Prostate gland (tissue), 2 donors: ENCODE results near the gene PIGU. TPM values are rescaled to one million over a fixed set of nuclear protein-coding genes. Genes with fewer than 3 reads are reported as not detected.

ENCODE experiments used
- DNase-seq: peaks from one replicate; pipeline ENCODE4 v3.0.0-alpha.2; 2019; ENCODE audit warnings: low spot score
- H3K27ac ChIP-seq, 2 donors: fragments of 200-600 bp; sonication (generic); 2 replicates each; pipeline ENCODE4 v1.5.1; 2017 to 2019
- H3K27me3 ChIP-seq: fragments of 200-600 bp; sonication (generic); replicated peaks from 2 replicates; pipeline ENCODE4 v1.5.1; 2019; ENCODE audit not compliant: insufficient read depth
- H3K36me3 ChIP-seq, 2 donors: fragments of 200-600 bp; sonication (generic); 1 replicate in 1 of 2; 2 replicates in 1 of 2; pipeline versions ENCODE4 v1.5.1 to v1.8.1; 2017 to 2019
- H3K4me1 ChIP-seq: fragments of 200-600 bp; sonication (generic); replicated peaks from 2 replicates; pipeline ENCODE4 v1.5.1; 2019
- H3K4me3 ChIP-seq, 2 donors: fragments of 200-600 bp; sonication (generic); 2 replicates each; pipeline ENCODE4 v1.5.1; 2017 to 2019
- H3K9me3 ChIP-seq: fragments of 200-600 bp; sonication (generic); 2 replicates; pipeline ENCODE4 v1.5.1; 2017
- POLR2A ChIP-seq: fragments of 450-650 bp; IDR thresholded peaks from one replicate; pipeline ENCODE4 v1.6.1; 2016; ENCODE audit warnings: antibody characterized with exemption, mild to moderate bottlenecking
- POLR2AphosphoS5 ChIP-seq: sonication (generic); formaldehyde crosslinking; IDR thresholded peaks from one replicate; pipeline ENCODE4 v1.6.1; 2017; ENCODE audit warnings: antibody characterized with exemption
- WGBS: methylation state at CpG from one replicate; pipeline ENCODE4 v1.1.5; 2018; 5-methylcytosine and 5-hydroxymethylcytosine counted together
- intact Hi-C: fragments of 100-400 bp; cut with DNase I; formaldehyde crosslinking; loops from one replicate; pipeline ENCODE4 v1.14.2; 2022
- total RNA-seq, 2 donors: library from RNA; depleted of rRNA; stranded (reverse); fragments of >200 nt; gene quantifications; one replicate each; pipeline ENCODE4 v1.1.0, GENCODE V29; 2016
- TF ChIP-seq, protein P1 (sequence below), 4 experiments: fragments of 200-600 bp in 2 of 4; fragments of 450-650 bp in 2 of 4; sonication (generic) in 2 of 4; IDR thresholded peaks; 1 replicate in 3 of 4; 2 replicates in 1 of 4; pipeline ENCODE4 v1.5.1; 2016 to 2019; ENCODE audit warnings: antibody characterized with exemption in 4 of 4, mild to moderate bottlenecking in 2 of 4, moderate library complexity in 2 of 4

The PIGU gene
- total RNA-seq, 2 donors from 2014 or later, result 18.2 to 26.4 TPM

GRCh38 chr20:34558320-34559218 is 118.3 kb downstream of the PIGU start, which contains the start of gene MAP1LC3A:
TSS of gene MAP1LC3A (plus strand) at chr20:34558718. CDS start at chr20:34558869, 151 bp downstream.
- TF ChIP-seq, protein P1, sequence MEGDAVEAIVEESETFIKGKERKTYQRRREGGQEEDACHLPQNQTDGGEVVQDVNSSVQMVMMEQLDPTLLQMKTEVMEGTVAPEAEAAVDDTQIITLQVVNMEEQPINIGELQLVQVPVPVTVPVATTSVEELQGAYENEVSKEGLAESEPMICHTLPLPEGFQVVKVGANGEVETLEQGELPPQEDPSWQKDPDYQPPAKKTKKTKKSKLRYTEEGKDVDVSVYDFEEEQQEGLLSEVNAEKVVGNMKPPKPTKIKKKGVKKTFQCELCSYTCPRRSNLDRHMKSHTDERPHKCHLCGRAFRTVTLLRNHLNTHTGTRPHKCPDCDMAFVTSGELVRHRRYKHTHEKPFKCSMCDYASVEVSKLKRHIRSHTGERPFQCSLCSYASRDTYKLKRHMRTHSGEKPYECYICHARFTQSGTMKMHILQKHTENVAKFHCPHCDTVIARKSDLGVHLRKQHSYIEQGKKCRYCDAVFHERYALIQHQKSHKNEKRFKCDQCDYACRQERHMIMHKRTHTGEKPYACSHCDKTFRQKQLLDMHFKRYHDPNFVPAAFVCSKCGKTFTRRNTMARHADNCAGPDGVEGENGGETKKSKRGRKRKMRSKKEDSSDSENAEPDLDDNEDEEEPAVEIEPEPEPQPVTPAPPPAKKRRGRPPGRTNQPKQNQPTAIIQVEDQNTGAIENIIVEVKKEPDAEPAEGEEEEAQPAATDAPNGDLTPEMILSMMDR (IDR thresholded peaks at IDR 0.05), result no peak
- peak; percentile 93 for TF ChIP-seq POLR2AphosphoS5
- peak; percentile 83 for TF ChIP-seq POLR2A
- Histone ChIP-seq H3K27ac (peak within 1 kb of the TSS; percentile 95 to 97), H3K4me1 (peaks cover 3% of the 10 kb centered on the region), H3K27me3 (no peaks in the 10 kb centered on the region), H3K36me3 (no peaks in the 10 kb centered on the region), H3K9me3 (no peaks in the 10 kb centered on the region), H3K4me3 (peak within 1 kb of the TSS; percentile 66 to 81)
- intact Hi-C loops, result no loop called here
- under 1% methylated on average over 47 of the region's 103 CpGs for WGBS
- peak; percentile 97 for DNase-seq

DNA sequence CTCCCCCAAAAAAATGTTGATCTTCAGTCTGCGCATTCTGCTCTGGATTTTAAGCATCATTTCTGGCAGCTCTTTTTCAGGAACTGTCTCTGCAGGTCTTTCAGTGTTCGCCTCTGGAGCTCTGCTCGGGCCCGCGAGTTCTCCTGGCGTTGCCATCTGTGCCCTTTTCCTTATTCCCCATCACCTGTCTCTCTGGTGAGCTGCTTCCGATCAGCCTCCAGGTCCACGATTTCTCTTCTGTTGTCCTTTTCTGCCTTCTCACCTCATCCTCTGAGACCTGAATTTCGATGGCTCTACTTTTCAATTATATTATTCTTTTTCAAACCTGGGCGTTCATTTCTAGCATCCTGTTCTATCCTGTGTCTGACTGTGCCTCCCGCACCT is 119.0 kb downstream of the PIGU start:
- H3K4me1 ChIP-seq, result peaks cover 3% of the 10 kb centered on the region
- no peak for TF ChIP-seq POLR2A
- TF ChIP-seq, protein P1 (IDR thresholded peaks at IDR 0.05), result no peak
- TF ChIP-seq POLR2AphosphoS5, result no peak
- WGBS, result 14% methylated on average over 11 of the region's 11 CpGs
- no peaks in the 10 kb centered on the region for H3K9me3 ChIP-seq
- peak overlapping the region; percentile 66 to 81 for H3K4me3 ChIP-seq
- DNase-seq, result no peak
- intact Hi-C loops, result no loop called here
- H3K27ac ChIP-seq, result peak overlapping the region; percentile 95 to 97
- H3K36me3 ChIP-seq, result no peaks in the 10 kb centered on the region
- no peaks in the 10 kb centered on the region for H3K27me3 ChIP-seq

DNA sequence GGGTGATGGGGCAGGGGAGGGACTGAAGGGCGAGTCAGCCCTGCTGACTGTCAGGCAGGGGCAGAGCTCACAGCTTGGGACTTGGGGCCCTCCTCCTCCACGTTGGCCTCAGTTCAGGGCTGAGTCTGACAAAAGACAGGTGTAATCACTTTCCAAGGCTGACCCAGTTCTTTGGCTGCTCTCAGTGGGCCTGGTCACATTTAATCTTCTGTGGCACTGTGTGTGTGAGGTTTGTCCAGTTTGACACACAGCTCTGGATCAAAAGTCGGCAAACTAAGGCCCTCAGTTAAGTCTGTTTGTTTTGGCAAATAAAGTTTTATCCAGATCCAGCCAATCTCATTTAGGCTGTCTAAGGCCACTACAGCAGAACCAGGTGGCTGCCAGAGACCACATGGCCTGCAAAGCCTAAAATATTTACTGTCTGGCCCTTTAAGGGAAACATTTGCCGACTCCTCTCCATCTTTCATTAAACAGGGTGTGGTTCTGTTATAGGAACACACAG is 123.5 kb downstream of the PIGU start:
- intact Hi-C loops, result no loop called here
- H3K36me3 ChIP-seq, result no peaks in the 10 kb centered on the region
- DNase-seq, result peak; percentile 69
- H3K9me3 ChIP-seq, result no peaks in the 10 kb centered on the region
- WGBS, result 33% methylated on average over 4 of the region's 4 CpGs
- H3K27me3 ChIP-seq, result no peaks in the 10 kb centered on the region
- peaks cover 3% of the 10 kb centered on the region for H3K4me1 ChIP-seq
- no peak overlapping the region for H3K4me3 ChIP-seq
- TF ChIP-seq, protein P1 (IDR thresholded peaks at IDR 0.05), result no peak
- peak; percentile 82 for TF ChIP-seq POLR2AphosphoS5
- no peak for TF ChIP-seq POLR2A
- peak overlapping the region; percentile 59 to 67 for H3K27ac ChIP-seq

GRCh38 chr20:34552569-34552968 is 124.3 kb downstream of the PIGU start:
- no peak for DNase-seq
- intact Hi-C loops, result no loop called here
- H3K4me3 ChIP-seq, result no peak overlapping the region
- no peaks in the 10 kb centered on the region for H3K36me3 ChIP-seq
- H3K27ac ChIP-seq, result peak overlapping the region; percentile 59 to 67
- H3K27me3 ChIP-seq, result no peaks in the 10 kb centered on the region
- WGBS, result 88% methylated on average over 6 of the region's 6 CpGs
- peaks cover 3% of the 10 kb centered on the region for H3K4me1 ChIP-seq
- H3K9me3 ChIP-seq, result no peaks in the 10 kb centered on the region
- TF ChIP-seq POLR2AphosphoS5 (no peak), POLR2A (no peak)
- TF ChIP-seq, protein P1 (IDR thresholded peaks at IDR 0.05), result no peak
